GM10248 (cell line): ENCODE results near the gene ZMYND11.

ENCODE experiments used
- CTCF ChIA-PET: fragments of 300-600 bp; sonication (Branson Sonifier 250); formaldehyde crosslinking; extraction: SDS; loops from one replicate; lab custom pipeline; 2021; ENCODE audit warnings: antibody characterized with exemption; lab: Yijun Ruan, JAX
- POLR2A ChIA-PET: fragments of 350-650 bp; sonication (Branson Sonifier 250); formaldehyde crosslinking; extraction: SDS; loops from one replicate; lab custom pipeline; 2020; ENCODE audit warnings: antibody characterized with exemption; lab: Yijun Ruan, JAX
- DNase-seq: peaks from one replicate; pipeline ENCODE4 v3.0.0; 2012; ENCODE audit errors: extremely low spot score
- CTCF ChIP-seq: IDR thresholded peaks from 2 replicates; pipeline ENCODE4 v1.5.1; 2012; ENCODE audit warnings: mild to moderate bottlenecking, low read depth; ENCODE audit errors: extremely low read depth, missing control alignments, control extremely low read depth

ZMYND11 gene

GRCh38 chr10:167383-167782, 32.1 kb downstream of the ZMYND11 start:
- no peak for DNase-seq
- POLR2A ChIA-PET = no interaction called here
- no peak for TF ChIP-seq CTCF
- CTCF ChIA-PET = no interaction called here

GRCh38 chr10:173741-174140, 38.5 kb downstream of the ZMYND11 start:
- ChIA-PET CTCF (interaction anchor here (1.1 kb wide), 1 partner anchor 10 kb away, joined by 3 read pairs; no protein-coding TSS in a partner anchor), POLR2A (no interaction called here)
- TF ChIP-seq CTCF = no peak
- DNase-seq = no peak

GRCh38 chr10:176677-177076, 41.4 kb downstream of the ZMYND11 start:
- POLR2A ChIA-PET = no interaction called here
- no peak for TF ChIP-seq CTCF
- CTCF ChIA-PET = interaction anchor here (1.7 kb wide), 1 partner anchor 15 kb away, joined by 5 read pairs; no protein-coding TSS in a partner anchor

GRCh38 chr10:178208-178607, 43.0 kb downstream of the ZMYND11 start:
- POLR2A ChIA-PET = no interaction called here
- TF ChIP-seq CTCF = peak; percentile 41
- CTCF ChIA-PET = no interaction called here
- no peak for DNase-seq

More at GRCh38 chr10:176677-177076, 41.4 kb downstream of the ZMYND11 start:
- DNase-seq = no peak

GRCh38 chr10:178723-179122, 43.5 kb downstream of the ZMYND11 start:
- POLR2A ChIA-PET = no interaction called here
- DNase-seq = no peak

GRCh38 chr10:182441-183201, 47.4 kb downstream of the ZMYND11 start:
- peak; percentile 18 for DNase-seq
- ChIA-PET POLR2A (no interaction called here), CTCF (interaction anchor here (1.4 kb wide), 1 partner anchor 11 kb away, joined by 3 read pairs; no protein-coding TSS in a partner anchor)
- TF ChIP-seq CTCF = no peak

More at GRCh38 chr10:178723-179122, 43.5 kb downstream of the ZMYND11 start:
- TF ChIP-seq CTCF = no peak
- CTCF ChIA-PET = no interaction called here
